Epithelial cell of esophagus (primary cell): Measurements from ENCODE around the gene AP4S1.
"Not testable (repeated sequence)": the region's sequence is repeated elsewhere in the genome, so short reads cannot be mapped to it uniquely, and the experiment has no call there.

ENCODE experiments used
- DNase-seq: peaks from one replicate; pipeline ENCODE4 v3.0.0; 2010; ENCODE audit warnings: low read depth
- H3K4me3 ChIP-seq: 2 replicates; pipeline ENCODE4 v1.5.1; 2011; ENCODE audit warnings: mild to moderate bottlenecking, low read length, control low read depth
- TF ChIP-seq, protein P1 (sequence below): IDR thresholded peaks from 2 replicates; pipeline ENCODE4 v1.5.1; 2011; ENCODE audit warnings: low read depth, mild to moderate bottlenecking, low read length, control low read depth, inconsistent platforms; ENCODE audit not compliant: insufficient read depth; ENCODE audit errors: missing control alignments

Gene AP4S1

GRCh38 chr14:31025367-31026076 is at the start of gene AP4S1:
AP4S1 (plus strand) TSS chr14:31025649; CDS start chr14:31066197, 40,548 bp downstream.
- peak; percentile 23 for DNase-seq
- TF ChIP-seq, protein P1, sequence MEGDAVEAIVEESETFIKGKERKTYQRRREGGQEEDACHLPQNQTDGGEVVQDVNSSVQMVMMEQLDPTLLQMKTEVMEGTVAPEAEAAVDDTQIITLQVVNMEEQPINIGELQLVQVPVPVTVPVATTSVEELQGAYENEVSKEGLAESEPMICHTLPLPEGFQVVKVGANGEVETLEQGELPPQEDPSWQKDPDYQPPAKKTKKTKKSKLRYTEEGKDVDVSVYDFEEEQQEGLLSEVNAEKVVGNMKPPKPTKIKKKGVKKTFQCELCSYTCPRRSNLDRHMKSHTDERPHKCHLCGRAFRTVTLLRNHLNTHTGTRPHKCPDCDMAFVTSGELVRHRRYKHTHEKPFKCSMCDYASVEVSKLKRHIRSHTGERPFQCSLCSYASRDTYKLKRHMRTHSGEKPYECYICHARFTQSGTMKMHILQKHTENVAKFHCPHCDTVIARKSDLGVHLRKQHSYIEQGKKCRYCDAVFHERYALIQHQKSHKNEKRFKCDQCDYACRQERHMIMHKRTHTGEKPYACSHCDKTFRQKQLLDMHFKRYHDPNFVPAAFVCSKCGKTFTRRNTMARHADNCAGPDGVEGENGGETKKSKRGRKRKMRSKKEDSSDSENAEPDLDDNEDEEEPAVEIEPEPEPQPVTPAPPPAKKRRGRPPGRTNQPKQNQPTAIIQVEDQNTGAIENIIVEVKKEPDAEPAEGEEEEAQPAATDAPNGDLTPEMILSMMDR, result no peak

GRCh38 chr14:30977752-30978151 is 47.7 kb upstream of the AP4S1 start:
- TF ChIP-seq, protein P1, result no peak
- no peak for DNase-seq
- H3K4me3 ChIP-seq, result no peak overlapping the region

More at GRCh38 chr14:31025367-31026076, at the start of gene AP4S1:
- peak within 1 kb of the TSS; percentile 86 for H3K4me3 ChIP-seq

DNA sequence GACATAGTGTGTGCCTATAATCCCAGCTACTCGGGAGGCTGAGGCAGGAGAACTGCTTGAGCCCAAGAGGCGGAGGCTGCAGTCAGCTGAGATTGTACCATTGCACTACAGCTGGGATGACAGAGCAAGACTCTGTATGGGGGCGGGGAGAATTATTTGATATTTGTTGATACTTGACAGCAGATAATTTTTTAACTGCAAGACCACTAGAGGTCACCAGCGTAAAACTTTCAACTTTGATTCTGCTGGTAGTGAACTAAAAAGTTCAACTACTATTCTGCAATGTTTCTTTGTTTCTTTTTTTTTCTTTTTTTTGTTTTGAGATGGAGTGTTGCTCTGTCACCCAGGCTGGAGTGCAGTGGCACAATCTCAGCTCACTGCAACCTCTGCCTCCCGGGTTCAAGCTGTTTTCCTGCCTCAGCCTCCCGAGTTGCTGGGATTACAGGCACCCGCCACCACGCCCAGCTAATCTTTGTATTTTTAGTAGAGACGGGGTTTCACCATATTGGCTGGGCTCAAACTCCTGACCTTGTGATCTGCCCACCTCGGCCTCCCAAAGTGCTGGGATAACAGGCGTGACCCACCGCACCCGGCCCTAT is 45.2 kb upstream of the AP4S1 start:
- TF ChIP-seq, protein P1, result peak; percentile 44
- H3K4me3 ChIP-seq, result not testable (repeated sequence)
- peak; percentile 81 for DNase-seq

- TF ChIP-seq, protein P1, result no peak
- no peak overlapping the region for H3K4me3 ChIP-seq
- no peak for DNase-seq
Observed at GRCh38 chr14:30980980-30981379, 44.5 kb upstream of the AP4S1 start.

GRCh38 chr14:30982533-30982932 is 42.9 kb upstream of the AP4S1 start:
- TF ChIP-seq, protein P1, result no peak
- DNase-seq, result no peak
- H3K4me3 ChIP-seq, result no peak overlapping the region

GRCh38 chr14:30983858-30984257 is 41.6 kb upstream of the AP4S1 start:
- TF ChIP-seq, protein P1, result no peak
- no peak for DNase-seq

More at GRCh38 chr14:30983858-30984257, 41.6 kb upstream of the AP4S1 start:
- H3K4me3 ChIP-seq, result no peak overlapping the region
